CD4-positive, alpha-beta T cell (primary cell): ENCODE data around the gene KNDC1. TPM values are rescaled to one million over a fixed set of nuclear protein-coding genes. Genes with fewer than 3 reads are reported as not detected.

Experiments used
- ATAC-seq: fragments of 200-7000 bp; cut with Tn5 transposase; one replicate; pipeline ENCODE4 v1.10.0; 2022; ENCODE audit warnings: mild to moderate bottlenecking; ENCODE audit not compliant: poor library complexity
- CTCF ChIA-PET: fragments of 350-600 bp; sonication (Branson Sonifier 250); formaldehyde crosslinking; loops from one replicate; lab custom pipeline; 2021; ENCODE audit warnings: antibody characterized with exemption, inconsistent platforms; lab: Charles Lee
- POLR2A ChIA-PET: fragments of 350-600 bp; sonication (Branson Sonifier 250); formaldehyde crosslinking; loops from one replicate; lab custom pipeline; 2021; ENCODE audit warnings: antibody characterized with exemption, inconsistent platforms; lab: Charles Lee
- DNase-seq, 14 experiments: peaks; one replicate each; pipeline ENCODE4 v3.0.0-alpha.2; 2013 to 2020; ENCODE audit warnings: mixed read lengths in 2 of 14
- H3K27ac ChIP-seq, 2 donors: one replicate each; pipeline versions ENCODE4 v1.5.1 to v1.7.0; 2013; ENCODE audit warnings: low read length in 2 of 2, low read depth in 1 of 2, mild to moderate bottlenecking in 1 of 2
- H3K27me3 ChIP-seq, 2 experiments: 1 replicate in 1 of 2; 2 replicates in 1 of 2; pipeline versions ENCODE4 v1.6.1 to v1.7.0; 2013; ENCODE audit warnings: low read length in 2 of 2, control low read depth in 1 of 2, mild to moderate bottlenecking in 1 of 2, moderate library complexity in 1 of 2; ENCODE audit not compliant: insufficient read depth in 2 of 2, control insufficient read depth in 1 of 2
- H3K36me3 ChIP-seq: one replicate; pipeline ENCODE4 v1.6.1; 2013; ENCODE audit warnings: low read length, control low read depth; ENCODE audit not compliant: insufficient read depth
- H3K4me1 ChIP-seq: one replicate; pipeline ENCODE4 v1.6.1; 2013; ENCODE audit warnings: low read length, control low read depth; ENCODE audit not compliant: insufficient read depth
- H3K4me3 ChIP-seq: one replicate; pipeline ENCODE4 v1.5.1; 2013; ENCODE audit warnings: mild to moderate bottlenecking, low read length, moderate library complexity
- H3K9me3 ChIP-seq, 2 experiments: 1 replicate in 1 of 2; 2 replicates in 1 of 2; pipeline versions ENCODE4 v1.6.1 to v1.7.0; 2013; ENCODE audit warnings: low read length in 2 of 2, mild to moderate bottlenecking in 2 of 2, control low read depth in 1 of 2, moderate library complexity in 1 of 2; ENCODE audit not compliant: control insufficient read depth in 1 of 2, insufficient read depth in 1 of 2
- H3K27ac Mint-ChIP-seq: one replicate; pipeline ENCODE4 v1.8.0; 2020; ENCODE audit warnings: mixed read lengths
- H3K27me3 Mint-ChIP-seq: one replicate; pipeline ENCODE4 v1.8.0; 2021; ENCODE audit warnings: mixed read lengths
- H3K36me3 Mint-ChIP-seq: one replicate; pipeline ENCODE4 v1.8.0; 2021; ENCODE audit warnings: low read depth, mixed read lengths
- H3K4me1 Mint-ChIP-seq: one replicate; pipeline ENCODE4 v1.8.0; 2021; ENCODE audit warnings: low read depth, mixed read lengths
- H3K4me3 Mint-ChIP-seq: one replicate; pipeline ENCODE4 v1.8.0; 2020; ENCODE audit warnings: mild to moderate bottlenecking, mixed read lengths
- H3K9me3 Mint-ChIP-seq: one replicate; pipeline ENCODE4 v1.8.0; 2020; ENCODE audit warnings: mixed read lengths
- CTCF ChIP-seq: fragments of 200-600 bp; IDR thresholded peaks from one replicate; pipeline ENCODE4 v1.8.0; 2022; ENCODE audit warnings: antibody characterized with exemption, mild to moderate bottlenecking
- intact Hi-C, 2 experiments: fragments of 100-400 bp; cut with DNase I in 1 of 2; cut with micrococcal nuclease in 1 of 2; formaldehyde crosslinking; loops; one replicate each; pipeline versions ENCODE4 v1.15.1 to v1.9.0; 2023 to 2025; cut with DNase I, micrococcal nuclease
- total RNA-seq, 174 experiments: library from RNA in 2 of 174; stranded (reverse) in 2 of 174; gene quantifications; one replicate each; pipeline ENCODE4 v1.2.3 and lab custom pipeline; 2021 to 2026

The KNDC1 gene
- total RNA-seq, 2 experiments from 2014 or later, result not detected

- no peaks in the 10 kb centered on the region for H3K36me3 ChIP-seq
- ATAC-seq, result no peak
- Mint-ChIP-seq H3K36me3 (no peaks in the 10 kb centered on the region), H3K4me1 (no peaks in the 10 kb centered on the region), H3K27ac (no peak overlapping the region), H3K4me3 (no peak overlapping the region), H3K27me3 (no peaks in the 10 kb centered on the region), H3K9me3 (no peaks in the 10 kb centered on the region)
- H3K9me3 ChIP-seq, result peaks cover 0 to 26% of the 10 kb centered on the region in 2 experiments
- no peaks in the 10 kb centered on the region for H3K27me3 ChIP-seq
- H3K4me1 ChIP-seq, result no peaks in the 10 kb centered on the region
- H3K4me3 ChIP-seq, result no peak overlapping the region
- POLR2A ChIA-PET, result no interaction called here
- CTCF ChIA-PET, result no interaction called here
- intact Hi-C loops, result no loop called here
- no peak overlapping the region for H3K27ac ChIP-seq
- TF ChIP-seq CTCF, result no peak
- DNase-seq, result no peak
Observed at GRCh38 chr10:133180965-133181639, 21.1 kb downstream of the KNDC1 start.

DNA sequence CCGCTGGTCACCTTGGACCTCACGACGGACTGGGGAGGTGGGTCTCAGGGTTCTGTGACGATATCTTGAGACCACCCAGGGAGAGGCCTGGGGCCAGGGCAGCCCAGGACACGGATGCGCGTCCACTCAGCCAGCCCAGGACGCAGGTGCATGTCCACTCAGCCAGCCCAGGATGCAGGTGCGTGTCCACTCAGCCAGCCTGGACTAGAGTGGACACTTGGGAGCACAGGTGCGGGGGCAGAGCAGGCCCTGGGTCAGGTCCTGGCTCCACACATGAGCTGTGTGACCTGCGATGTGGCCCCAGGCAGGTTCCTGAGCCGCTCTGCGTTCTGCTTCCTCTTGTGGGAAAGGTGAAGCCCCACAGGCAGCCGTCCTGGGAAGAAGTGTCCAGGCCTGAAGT is 22.2 kb downstream of the KNDC1 start:
- no peaks in the 10 kb centered on the region for H3K36me3 Mint-ChIP-seq
- no peak overlapping the region for H3K27ac Mint-ChIP-seq
- Histone ChIP-seq H3K36me3 (no peaks in the 10 kb centered on the region), H3K27me3 (no peaks in the 10 kb centered on the region), H3K27ac (no peak overlapping the region), H3K4me1 (no peaks in the 10 kb centered on the region), H3K4me3 (no peak overlapping the region), H3K9me3 (peaks cover 0 to 23% of the 10 kb centered on the region in 2 experiments)
- no peaks in the 10 kb centered on the region for H3K4me1 Mint-ChIP-seq
- ATAC-seq (no peak), DNase-seq (no peak)
- ChIA-PET POLR2A (no interaction called here), CTCF (no interaction called here)
- TF ChIP-seq CTCF, result no peak
- no peak overlapping the region for H3K4me3 Mint-ChIP-seq
- no peaks in the 10 kb centered on the region for H3K27me3 Mint-ChIP-seq
- no peaks in the 10 kb centered on the region for H3K9me3 Mint-ChIP-seq
- intact Hi-C loops, result no loop called here

DNA sequence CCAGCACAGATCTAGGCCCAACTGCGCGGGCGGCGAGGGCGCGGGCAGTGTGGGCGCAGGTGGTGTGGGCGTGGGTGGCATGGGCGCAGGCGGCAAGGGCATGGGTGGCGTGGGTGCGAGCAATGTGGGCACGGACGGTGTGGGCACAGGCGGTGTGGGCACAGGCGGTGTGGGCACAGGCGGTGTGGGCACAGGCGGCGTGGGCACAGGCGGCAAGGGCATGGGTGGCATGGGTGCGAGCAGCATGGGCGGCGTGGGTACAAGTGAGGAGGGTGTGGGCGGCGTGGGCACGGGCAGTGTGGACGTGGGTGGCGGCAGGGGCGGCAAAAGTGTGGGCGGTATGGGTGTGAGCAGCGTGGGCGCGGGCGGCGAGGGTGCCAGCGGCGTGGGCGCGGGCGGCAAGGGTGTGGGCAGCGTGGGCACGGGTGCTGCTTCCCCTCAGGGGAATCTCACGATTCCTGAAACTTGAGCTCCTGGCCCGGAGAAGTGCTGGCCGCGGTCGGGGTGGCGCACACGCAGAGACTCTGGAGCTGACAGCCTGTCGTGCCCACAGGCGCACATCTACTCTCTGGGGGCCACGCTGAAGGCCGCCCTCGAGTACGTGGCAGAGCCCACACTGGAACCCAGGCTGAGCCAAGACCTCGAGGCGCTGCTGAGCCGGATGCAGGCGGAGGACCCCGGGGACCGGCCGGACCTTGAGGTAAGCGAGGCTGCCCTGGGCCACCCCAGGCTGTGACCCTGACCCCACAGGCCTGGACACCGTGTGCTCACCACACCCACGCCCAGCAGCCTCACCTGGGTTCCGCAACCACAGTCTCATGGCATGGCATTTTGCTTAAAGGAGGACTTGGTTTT is 23.0 kb downstream of the KNDC1 start:
- H3K4me1 Mint-ChIP-seq, result no peaks in the 10 kb centered on the region
- CTCF ChIA-PET, result no interaction called here

More for the DNA sequence above, 23.0 kb downstream of the KNDC1 start:
- H3K9me3 ChIP-seq, result peaks cover 0 to 23% of the 10 kb centered on the region in 2 experiments
- H3K4me3 Mint-ChIP-seq, result no peak overlapping the region
- no peak for TF ChIP-seq CTCF
- no peaks in the 10 kb centered on the region for H3K27me3 ChIP-seq
- no peaks in the 10 kb centered on the region for H3K4me1 ChIP-seq
- ATAC-seq (no peak), DNase-seq (no peak)
- no peak overlapping the region for H3K27ac ChIP-seq
- H3K4me3 ChIP-seq, result no peak overlapping the region
- no peaks in the 10 kb centered on the region for H3K36me3 Mint-ChIP-seq
- intact Hi-C loops, result no loop called here
- no peak overlapping the region for H3K27ac Mint-ChIP-seq
- no peaks in the 10 kb centered on the region for H3K9me3 Mint-ChIP-seq
- no peaks in the 10 kb centered on the region for H3K36me3 ChIP-seq
- POLR2A ChIA-PET, result no interaction called here
- no peaks in the 10 kb centered on the region for H3K27me3 Mint-ChIP-seq
